Kasumi-1 (cell line): ENCODE data around the gene KIRREL3.

Source experiments
- DNase-seq, 2 experiments: peaks; one replicate each; lab custom pipeline; 2025; lab: John Stamatoyannopoulos, UW

Gene KIRREL3

DNA sequence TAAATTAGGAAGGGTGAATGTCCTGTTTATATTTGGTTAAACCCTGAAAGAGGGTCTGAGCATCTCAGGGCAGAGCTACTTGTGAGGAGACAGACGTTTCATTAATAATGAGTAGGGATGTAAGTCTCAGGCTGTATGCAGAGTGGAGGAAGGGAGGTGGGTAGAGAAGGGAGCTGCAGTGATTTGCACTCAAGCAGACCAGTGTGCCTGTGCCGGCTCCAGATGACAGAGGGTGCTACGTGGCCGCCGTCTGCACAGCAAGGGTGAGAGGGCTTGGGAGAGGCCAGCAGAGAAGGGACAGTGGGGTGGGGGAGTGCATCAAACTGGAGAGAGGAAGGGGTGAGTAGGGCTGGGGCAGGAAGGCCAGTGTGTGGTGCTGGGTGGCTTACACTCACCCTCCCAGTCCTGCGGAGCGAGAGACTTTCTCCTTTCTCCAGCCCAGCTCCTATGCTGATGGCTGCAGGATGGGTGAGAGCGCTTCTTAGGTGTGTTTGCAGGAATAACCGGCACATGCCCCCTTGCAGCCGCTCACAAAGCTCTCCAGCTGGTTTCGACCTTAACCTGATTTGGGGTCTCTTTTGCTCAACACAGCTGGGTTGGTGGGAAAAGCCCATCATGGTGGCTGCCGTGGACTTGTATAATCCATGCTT lies 514.5 kb downstream of the KIRREL3 start:
- DNase-seq = no peak

GRCh38 chr11:126485021-126485792 lies 515.4 kb downstream of the KIRREL3 start:
- peak; percentile 27 to 47 for DNase-seq

GRCh38 chr11:126484266-126484665 lies 516.3 kb downstream of the KIRREL3 start:
- no peak for DNase-seq

DNA sequence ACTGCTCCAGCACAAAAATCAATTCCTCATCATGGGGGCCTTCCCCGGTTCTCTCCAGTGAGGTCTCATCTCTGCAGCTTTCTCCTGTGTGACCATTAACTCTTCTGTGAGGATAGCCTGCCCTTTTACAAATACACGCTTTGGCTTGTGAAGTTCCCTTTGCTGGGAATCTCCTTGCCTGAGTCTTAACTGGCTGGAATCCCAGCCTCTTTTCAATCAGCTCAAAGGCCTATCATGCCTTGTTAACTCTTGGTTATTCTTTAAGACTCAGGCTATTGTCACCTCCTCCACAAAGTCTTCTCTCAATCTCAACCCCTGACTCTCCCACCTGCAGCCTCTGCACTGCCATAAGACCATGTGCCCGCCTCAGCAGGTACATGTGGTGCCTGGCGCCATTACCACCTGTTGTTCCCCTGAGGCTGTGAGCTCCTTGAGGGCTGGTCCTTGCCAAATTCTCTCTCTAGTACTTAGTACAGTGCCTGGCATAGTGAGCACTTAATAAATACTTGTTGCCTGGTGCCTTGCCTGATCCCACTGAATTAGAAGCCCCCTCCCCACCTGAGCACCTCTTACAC lies 516.9 kb downstream of the KIRREL3 start:
- no peak for DNase-seq

DNA sequence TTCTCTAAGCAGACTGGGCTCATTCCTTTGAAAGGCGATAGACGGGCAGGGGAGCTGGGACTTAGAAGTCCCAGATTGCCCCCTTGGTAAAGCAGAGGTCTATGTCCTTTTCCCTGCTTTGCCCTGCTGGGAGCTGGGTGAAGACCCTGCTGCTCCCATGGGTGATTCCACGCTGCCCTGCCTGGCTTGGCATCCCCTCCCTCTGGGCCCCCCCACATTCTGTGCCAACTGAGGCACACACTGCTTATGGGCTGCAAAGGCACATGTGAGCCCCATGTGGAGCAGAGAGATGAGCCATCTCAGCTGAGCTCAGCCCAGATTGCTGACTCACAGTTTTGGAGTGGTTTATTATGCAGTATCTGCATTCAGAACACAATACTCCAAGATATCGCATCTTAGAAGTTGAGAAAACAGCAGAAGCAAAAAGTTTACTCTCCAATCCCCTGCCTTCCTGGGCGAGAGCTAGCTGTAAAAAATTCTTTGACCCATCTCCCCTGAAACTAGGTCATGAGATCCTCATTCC lies 517.9 kb downstream of the KIRREL3 start:
- no peak for DNase-seq

GRCh38 chr11:126481303-126481680 lies 519.3 kb downstream of the KIRREL3 start:
- DNase-seq = no peak

GRCh38 chr11:126480410-126481302 lies 519.9 kb downstream of the KIRREL3 start:
- peak; percentile 93 to 95 for DNase-seq

DNA sequence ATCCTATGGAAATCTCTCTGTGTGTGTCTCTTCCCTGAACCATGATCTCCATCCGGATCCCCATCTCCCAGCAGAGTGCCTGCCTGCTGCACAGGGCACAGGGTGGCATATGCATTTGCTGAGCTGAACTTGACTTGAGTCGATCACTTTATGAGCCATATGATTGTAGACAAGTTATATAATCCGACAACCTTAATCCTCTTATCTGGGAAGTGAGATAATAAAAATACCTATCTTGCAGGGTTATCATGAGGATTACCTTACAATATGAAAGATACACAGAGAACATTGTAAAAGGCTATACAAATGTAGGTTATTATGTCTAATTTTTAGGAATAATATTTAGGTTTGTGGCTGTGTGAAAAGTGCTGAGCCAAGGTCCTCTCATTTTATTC lies 520.6 kb downstream of the KIRREL3 start:
- no peak for DNase-seq

DNA sequence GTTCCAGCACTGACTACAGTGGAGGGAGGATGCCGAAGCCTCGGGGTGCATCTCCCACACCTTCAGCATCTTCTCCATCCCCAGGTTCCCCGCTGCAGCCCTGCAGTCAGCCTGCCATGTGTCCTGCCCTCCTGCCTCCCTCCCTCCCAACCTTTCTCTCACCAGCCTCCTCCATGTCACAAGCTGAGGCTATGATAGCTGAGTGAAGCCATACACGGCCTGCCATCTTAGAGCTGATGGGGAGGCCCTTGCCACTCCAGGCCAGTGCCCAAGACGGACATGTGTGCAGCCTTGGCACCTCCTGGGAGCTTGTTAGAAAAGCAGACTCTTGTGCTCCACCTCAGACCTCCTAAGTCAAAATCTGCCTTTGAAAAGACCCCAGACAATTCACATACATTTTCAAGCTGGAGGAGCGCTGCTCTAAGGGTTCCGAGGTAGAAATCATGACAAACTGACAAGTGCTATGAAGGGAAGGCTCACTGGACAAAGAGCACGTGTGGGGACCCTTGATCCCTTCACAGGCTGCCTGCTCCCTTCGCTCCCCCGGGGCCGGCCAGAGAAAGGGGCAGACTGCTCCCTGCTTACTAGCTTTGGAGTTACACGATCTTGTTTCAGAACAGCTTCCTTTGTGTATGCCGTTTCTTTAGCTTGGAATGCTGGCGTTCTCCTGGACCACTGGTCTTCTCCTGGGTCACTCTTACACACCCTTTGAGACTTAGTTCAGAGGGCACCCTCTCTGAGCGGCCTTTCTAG lies 521.2 kb downstream of the KIRREL3 start:
- DNase-seq = no peak

GRCh38 chr11:126478466-126478865 lies 522.1 kb downstream of the KIRREL3 start:
- no peak for DNase-seq

GRCh38 chr11:126477535-126478305 lies 522.9 kb downstream of the KIRREL3 start:
- peak; percentile 89 to 90 for DNase-seq

- DNase-seq = peak in 1 of 2 experiments; percentile 1
Measured at GRCh38 chr11:126476977-126477376, 523.6 kb downstream of the KIRREL3 start.

GRCh38 chr11:126476266-126476924 lies 524.2 kb downstream of the KIRREL3 start:
- DNase-seq = no peak

- peak; percentile 21 to 46 for DNase-seq
Measured at GRCh38 chr11:126475014-126475991, 525.3 kb downstream of the KIRREL3 start.

DNA sequence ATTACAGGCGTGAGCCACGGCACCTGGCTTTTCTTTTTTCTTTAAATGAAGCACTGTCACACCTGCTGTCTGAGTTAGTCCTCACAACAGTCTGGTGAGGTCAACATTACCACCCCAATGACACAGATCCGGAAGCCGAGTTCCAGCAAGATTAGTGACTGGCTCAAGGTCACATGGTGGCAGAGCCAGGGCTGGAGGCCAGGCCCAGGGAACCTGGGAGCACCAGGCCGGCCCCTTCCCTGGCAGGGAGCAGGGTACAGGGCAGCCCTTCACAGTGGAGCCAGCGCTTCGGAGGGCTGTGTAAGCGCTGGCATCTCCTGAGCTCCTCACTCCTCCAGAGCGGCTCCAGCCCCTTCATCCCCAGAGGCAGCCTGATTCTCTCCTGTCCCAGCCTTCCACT lies 526.4 kb downstream of the KIRREL3 start:
- DNase-seq = no peak

GRCh38 chr11:126473269-126473668 lies 527.3 kb downstream of the KIRREL3 start:
- DNase-seq = no peak

- DNase-seq = peak; percentile 64 to 75
Measured at GRCh38 chr11:126469311-126469710, 531.3 kb downstream of the KIRREL3 start.

DNA sequence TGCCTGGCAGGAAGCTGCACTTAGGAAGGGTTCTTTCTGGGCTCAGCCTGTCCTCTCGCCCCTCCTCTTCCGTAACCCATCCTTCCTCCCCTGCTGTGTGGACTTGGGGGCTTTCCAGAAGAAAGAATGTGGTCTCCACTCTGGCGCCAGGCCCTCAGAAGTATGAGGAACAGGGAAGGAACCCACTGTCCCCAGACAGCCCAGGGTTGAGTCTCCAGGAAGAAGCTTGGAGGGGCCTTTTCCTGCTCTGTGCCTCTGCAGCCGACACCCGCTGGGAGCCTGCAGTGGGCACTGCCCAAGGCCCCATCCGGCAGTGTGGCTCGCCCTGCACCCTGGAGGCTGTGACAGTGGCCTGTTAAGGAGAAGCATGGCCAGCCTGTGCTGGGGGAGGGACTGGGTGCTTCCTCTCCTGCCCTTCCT lies 532.5 kb downstream of the KIRREL3 start:
- peak; percentile 97 to 98 for DNase-seq

DNA sequence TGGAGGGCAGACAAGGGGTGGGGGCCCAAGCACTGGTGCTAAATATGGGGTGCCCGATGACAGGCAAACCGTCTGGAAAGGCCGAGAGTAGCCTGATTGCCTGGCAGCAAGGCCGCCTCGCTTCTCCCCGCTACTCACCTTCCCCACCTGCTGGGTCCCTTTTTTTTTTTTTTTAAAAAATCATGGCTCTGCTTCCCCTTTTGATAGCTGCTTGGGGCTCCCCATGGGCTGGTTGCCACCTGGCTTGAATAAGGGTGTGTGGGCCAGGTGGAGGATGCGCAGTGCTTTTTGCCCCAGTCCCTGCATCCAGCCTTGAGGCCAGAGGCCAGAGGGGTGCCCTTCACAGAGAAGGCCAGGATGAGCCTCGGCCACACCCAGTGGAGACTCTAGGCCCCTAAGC lies 533.1 kb downstream of the KIRREL3 start:
- DNase-seq = no peak
